Renal cortex interstitium (tissue), 15 donors: ENCODE data around the gene KRT31. TPM values are rescaled to one million over a fixed set of nuclear protein-coding genes. Genes with fewer than 3 reads are reported as not detected.
"Not testable (repeated sequence)": the region's sequence is repeated elsewhere in the genome, so short reads cannot be mapped to it uniquely, and the experiment has no call there.

ENCODE experiments used
- DNase-seq, 11 donors: peaks; one replicate each; pipeline ENCODE4 v3.0.0-alpha.2; 2013; ENCODE audit warnings: low read depth in 9 of 11, low spot score in 4 of 11; ENCODE audit errors: extremely low read depth in 1 of 11
- long read RNA-seq, 16 experiments: transcript quantifications; one replicate each; lab custom pipeline, GENCODE V29; 2026
- polyA plus RNA-seq, 3 donors: library from polyadenylated mRNA; unstranded; fragments of 120-200 nt; gene quantifications; one replicate each; pipeline ENCODE4 v1.2.1, GENCODE V29; 2013; ENCODE audit not compliant: insufficient read length in 3 of 3

Gene KRT31
- not detected for polyA plus RNA-seq
- long read RNA-seq, donor 1, result 0 reads
- long read RNA-seq, donor 2, result 0 reads
- long read RNA-seq, donor 3, result 0 reads
- long read RNA-seq, donor 4, result 0 reads
- long read RNA-seq, donor 5, result 0 reads
- long read RNA-seq, donor 6, result 0 reads
- long read RNA-seq, donor 7, result 0 reads
- long read RNA-seq, donor 8, result 0 reads
- long read RNA-seq, donor 9, result 0 reads
- long read RNA-seq, donor 10, result 0 reads
- long read RNA-seq, donor 11, result 0 reads
- long read RNA-seq, donor 12, result 0 reads
- long read RNA-seq, donor 13, result 0 reads
- long read RNA-seq, donor 14, result 0 reads
- long read RNA-seq, donor 15, result 0 reads
- long read RNA-seq, donor 16, result 0 reads

DNA sequence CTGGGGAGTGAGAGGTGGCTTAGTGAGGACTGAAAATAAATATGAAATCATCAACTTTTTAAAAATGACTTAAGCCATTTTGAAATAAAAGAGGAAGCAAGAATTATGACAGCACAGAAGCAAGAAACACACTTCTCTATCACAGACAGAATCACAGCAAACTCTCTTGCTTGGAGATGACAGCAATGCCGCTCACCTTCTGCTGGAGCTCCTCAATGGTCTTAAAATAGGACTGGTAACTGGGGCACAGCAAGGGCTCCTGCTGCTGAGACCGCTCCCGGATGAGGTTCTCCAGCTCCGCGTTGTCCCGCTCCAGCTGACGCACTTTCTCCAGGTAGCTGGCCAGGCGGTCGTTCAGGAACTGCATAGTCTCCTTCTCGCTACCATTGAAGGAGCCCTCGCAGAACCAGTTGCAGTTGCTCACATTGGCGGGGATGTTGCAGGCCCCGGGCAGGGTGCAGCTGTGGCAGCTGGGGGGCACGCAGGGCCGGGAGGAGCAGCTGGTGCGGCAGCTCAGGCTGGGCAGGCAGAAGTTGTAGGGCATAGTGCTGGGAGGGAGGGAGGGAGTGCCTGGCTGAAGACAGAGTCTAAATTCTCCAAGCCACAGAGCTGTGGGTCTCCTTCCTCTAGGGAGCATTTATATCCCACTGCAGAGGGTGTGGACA lies at the start of gene KRT31:
KRT31 (minus strand) TSS at position 613 of the 665 bp plus-strand sequence; CDS start at position 544, 69 bp downstream.
- no peak for DNase-seq

DNA sequence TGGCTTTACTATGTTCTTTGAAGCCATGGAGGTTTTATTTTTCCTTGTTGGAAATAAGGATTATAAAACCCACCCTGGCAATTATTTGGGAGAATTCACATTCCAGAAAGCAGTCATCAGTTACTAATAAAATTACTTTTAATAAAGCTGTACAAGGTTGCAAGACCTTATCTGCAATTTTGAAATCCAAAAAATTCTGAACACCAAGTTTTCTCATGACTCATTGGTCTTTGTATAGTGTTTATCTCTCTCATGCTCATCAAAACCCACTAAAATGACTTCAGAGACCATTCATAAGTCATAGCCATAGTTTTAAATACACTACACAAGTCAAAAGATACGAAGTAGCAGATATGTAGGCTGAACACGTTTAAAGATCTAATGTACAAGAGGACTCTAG lies 49.4 kb upstream of the KRT31 start:
- no peak for DNase-seq

DNA sequence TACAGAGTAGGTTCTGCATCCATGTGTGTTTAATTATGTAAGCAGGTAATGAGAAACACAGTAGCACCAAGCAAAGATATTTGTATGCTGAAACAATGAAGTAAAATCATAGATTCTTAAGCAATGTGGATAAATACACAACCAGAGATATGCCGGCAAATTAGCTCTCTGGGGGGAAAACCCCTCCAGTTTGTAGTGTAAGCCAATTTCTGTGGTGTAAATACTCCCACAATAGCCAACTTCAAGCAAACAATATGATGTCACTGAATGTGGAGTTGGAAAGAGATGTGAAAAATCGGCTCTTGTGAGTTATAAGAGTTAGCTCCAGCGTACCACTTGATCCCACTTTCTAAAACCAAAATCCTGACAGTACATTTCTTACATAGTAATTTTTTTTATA lies 47.2 kb upstream of the KRT31 start:
- no peak for DNase-seq

DNA sequence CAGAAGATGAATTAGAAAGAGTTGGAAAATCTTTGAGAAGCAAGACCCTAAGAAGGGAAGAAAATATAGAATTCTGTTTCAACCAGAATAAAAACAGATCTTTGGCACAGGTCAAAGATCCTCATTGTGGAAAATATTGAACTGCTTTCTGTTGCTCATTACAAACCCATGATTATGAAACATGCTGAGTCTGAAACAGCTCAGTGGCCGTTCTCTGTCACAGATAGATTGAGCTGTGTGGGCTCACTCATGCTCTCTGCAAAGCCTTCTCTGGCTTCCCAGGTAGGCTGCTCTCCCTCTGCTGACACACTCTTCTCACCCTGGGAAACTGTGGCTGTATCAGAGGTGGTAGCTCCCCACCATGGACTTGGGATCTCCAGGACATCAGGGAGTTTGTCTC lies 46.8 kb upstream of the KRT31 start:
- no peak for DNase-seq

GRCh38 chr17:41442739-41443138 lies 45.3 kb upstream of the KRT31 start:
- DNase-seq, result no peak

GRCh38 chr17:41440531-41441033 lies 43.2 kb upstream of the KRT31 start, which contains the start of gene KRT38:
Gene KRT38, minus strand, starts transcription at chr17:41440983. Its CDS starts 62 bp downstream, at chr17:41440921.
- DNase-seq, result no peak

GRCh38 chr17:41439375-41439774 lies 42.0 kb upstream of the KRT31 start:
- DNase-seq, result no peak

DNA sequence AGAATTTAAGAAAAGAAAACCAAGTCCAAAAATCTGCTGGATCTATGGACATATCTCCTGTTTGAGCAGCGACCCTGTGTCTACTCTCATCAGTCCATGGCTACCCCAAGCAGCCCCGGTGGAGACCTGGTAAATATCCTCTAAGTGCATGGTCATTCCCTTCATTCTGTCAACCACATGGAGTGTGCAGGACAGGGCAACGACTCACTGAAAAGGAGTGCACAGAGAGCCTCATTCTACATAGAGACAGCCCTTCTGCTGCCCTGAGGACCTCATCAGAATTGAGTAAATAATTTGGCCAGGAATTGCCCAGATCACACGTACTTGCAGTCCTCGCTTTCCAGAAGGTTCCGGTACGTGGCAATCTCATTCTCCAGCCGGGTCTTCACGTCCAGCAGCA lies 40.4 kb upstream of the KRT31 start:
- DNase-seq, result no peak

DNA sequence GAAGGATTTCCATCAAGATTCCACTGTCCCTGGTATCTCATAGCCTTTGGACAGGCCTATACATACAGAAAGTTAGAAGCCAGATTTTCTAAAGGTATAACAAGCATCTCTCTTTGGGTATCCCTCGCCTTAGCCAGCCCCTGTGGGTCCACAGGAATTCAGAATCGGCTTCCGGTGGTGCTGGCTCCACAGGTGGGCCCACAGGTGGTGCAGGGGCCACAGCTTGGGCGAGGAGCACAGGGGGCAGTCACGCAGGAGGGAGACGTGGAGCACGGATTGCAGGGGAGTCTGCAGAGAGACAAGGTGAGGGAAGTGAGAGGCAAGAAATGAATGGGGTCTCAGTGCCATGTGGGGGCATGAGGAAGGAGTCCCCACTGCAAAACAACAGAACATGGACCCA lies 39.8 kb upstream of the KRT31 start:
- no peak for DNase-seq

- no peak for DNase-seq
Measured at GRCh38 chr17:41434415-41434814, 37.0 kb upstream of the KRT31 start.

DNA sequence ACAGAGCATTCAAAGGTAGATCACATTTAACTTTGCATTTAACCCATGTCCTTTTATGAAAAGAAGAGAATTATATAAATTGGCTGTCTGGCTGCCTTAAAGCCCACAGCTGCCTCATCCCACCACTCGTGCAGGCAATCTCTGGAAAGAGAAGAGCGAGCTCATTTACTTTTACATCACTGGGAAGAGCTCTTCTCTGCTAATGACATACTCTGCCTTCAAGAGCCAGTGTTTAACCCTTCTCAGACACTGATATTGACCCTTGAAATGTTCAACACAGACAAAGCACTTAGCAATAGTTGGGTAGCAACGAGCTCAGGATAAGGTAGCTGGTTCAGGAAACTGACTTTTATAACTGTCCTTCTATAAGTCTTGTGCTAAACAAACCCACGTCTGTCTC lies 36.6 kb upstream of the KRT31 start:
- DNase-seq, result no peak

DNA sequence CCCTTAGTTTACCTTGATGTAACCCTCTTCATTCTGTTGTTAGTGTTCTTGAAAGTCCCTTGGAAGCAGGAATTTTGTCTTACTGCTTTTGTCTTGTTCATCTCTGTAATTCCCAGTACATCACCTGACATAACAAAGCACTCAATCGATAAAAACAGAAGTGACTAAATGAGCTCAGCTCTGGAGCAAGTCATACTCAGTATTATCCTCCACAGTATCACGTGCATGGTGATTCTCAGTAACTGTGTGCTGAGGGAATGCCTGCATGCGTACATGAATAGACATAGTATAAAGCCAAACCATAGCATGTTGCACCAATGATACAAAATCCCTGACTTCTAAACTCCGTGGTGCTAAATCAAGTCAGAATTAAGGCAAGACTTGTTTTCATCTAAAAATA lies 36.2 kb upstream of the KRT31 start:
- no peak for DNase-seq

- not testable (repeated sequence) for DNase-seq
Measured at GRCh38 chr17:41430376-41430775, 33.0 kb upstream of the KRT31 start.

DNA sequence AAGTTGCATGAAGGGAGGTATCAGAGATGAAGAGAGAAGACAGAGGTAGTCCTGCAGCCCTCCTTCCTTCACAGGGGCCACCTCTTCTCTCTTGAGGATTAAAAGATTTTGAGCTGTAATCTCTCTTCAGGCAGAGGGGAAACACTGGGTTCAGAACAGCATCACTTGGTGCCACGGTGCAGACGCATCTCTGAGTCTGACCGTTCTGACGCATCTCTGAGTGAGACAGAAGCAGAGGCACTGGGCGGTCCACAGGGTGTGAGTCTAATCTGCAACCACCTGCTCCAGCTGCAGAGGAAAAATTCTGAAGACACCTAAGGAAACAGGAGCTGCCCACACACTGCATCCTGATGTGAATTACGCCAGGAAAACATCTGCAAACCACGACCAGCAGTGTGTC lies 32.3 kb upstream of the KRT31 start:
- DNase-seq, result no peak

DNA sequence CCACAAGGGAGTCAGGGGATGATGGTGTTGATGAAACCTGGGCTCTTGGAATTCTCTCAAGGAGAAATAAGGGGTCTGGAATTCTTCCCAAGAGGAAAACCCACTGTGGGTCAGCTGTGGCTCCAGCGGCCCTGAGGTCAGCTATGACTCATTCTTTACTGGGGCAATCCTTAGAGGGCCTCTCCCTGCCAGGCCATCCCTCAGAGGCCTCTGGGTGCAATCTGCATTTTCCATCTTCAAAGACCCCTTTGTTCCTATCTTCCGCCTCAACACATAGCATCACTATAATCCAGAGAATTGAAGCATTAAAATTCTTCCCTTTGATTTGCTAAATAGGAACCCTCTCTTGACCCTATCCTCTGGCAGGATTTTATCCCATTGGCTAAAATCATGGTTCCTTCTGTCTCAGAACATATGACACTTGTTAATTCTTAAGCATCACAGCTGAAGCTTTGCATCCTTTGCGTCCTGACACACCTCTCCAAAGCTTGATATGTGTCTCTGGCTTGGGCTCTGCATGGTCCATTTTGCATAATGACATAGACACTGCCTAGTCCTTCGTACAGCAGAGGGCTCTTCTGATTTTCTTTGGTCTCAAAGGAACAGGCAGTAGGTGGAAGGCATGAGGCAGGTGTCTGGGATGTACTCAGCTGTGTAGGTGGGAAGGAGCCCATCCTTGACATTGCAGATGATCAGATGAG lies 31.3 kb upstream of the KRT31 start:
- no peak for DNase-seq

GRCh38 chr17:41424111-41424635 lies 26.8 kb upstream of the KRT31 start, which contains the start of gene KRT37:
Gene KRT37, minus strand, starts transcription at chr17:41424585. Its CDS starts 62 bp downstream, at chr17:41424523.
- no peak for DNase-seq

GRCh38 chr17:41422586-41422985 lies 25.2 kb upstream of the KRT31 start:
- not testable (repeated sequence) for DNase-seq

- no peak for DNase-seq
Measured at GRCh38 chr17:41421617-41422016, 24.2 kb upstream of the KRT31 start.

DNA sequence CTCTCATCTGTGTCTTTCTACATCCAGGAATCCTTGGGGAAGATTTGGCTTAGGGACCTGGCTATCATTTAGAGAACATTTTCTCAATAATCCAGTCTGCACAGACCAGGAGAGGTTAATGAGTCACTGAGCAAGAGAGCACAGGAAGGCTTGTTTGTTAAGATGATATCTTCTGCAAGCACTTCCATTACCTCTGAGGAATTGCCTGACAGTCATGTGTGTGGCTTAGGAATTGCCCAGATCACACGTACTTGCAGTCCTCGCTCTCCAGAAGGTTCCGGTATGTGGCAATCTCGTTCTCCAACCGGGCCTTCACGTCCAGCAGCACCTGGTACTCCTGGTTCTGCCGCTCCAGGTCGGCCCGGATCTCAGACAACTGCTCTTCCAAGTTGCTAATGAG lies 23.7 kb upstream of the KRT31 start:
- no peak for DNase-seq

GRCh38 chr17:41420134-41420533 lies 22.7 kb upstream of the KRT31 start:
- no peak for DNase-seq
